Measurements from ENCODE around the gene ARF4.
A peak's percentile ranks its signal among the peaks of the same experiment; 100 is the strongest.

The ARF4 gene

DNA sequence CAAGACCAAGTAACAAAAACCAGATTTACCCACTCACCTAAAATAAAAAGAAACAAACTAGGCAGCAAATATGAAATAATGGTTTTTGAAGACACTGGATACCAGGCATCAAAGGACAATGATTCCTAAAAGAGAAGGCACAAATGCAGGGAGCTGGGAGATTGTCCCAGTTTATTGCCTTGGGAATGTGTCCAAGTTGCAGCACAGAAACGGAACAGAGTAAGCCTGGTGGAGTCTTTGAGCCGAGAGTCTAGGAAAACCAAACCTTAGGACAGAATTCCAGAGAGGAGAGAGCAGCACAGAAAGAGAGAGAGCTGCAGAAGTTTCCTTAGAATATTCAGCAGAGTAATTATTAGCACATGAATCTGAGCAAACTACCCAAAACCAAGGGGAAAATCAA lies 7.8 kb upstream of the ARF4 start:
- no peaks in the 10 kb centered on the region for H3K4me1 ChIP-seq (ENCODE audit: insufficient read depth, low read length)
- no peak overlapping the region for H3K4me3 ChIP-seq (ENCODE audit: low read length)
- H3K27me3 ChIP-seq (ENCODE audit: insufficient read depth, low read length): no peaks in the 10 kb centered on the region
- WGBS: 84% methylated on average over 2 of the region's 2 CpGs
- no peak overlapping the region for H3K27ac ChIP-seq (ENCODE audit: low read depth, low read length)
- 0 out of 2 replicates have a peak, but pooled peaks cover 2% of the 10 kb centered on the region for H3K36me3 ChIP-seq (ENCODE audit: insufficient read depth, low read length)
- H3K9me3 ChIP-seq (ENCODE audit: insufficient read depth, low read depth, low read length): no peaks in the 10 kb centered on the region
- no peak overlapping the region for H3K9ac ChIP-seq (ENCODE audit: low read depth, low read length)

- no peak overlapping the region for H3K4me3 ChIP-seq (ENCODE audit: low read length)
- no peaks in the 10 kb centered on the region for H3K27me3 ChIP-seq (ENCODE audit: insufficient read depth, low read length)
- H3K27ac ChIP-seq (ENCODE audit: low read depth, low read length): no peak overlapping the region
- H3K36me3 ChIP-seq (ENCODE audit: insufficient read depth, low read length): peaks cover 5% of the 10 kb centered on the region; the same call in 1 of the 2 replicates
- H3K9me3 ChIP-seq (ENCODE audit: insufficient read depth, low read depth, low read length): no peaks in the 10 kb centered on the region
- H3K9ac ChIP-seq (ENCODE audit: low read depth, low read length): no peak overlapping the region
- peaks cover 12% of the 10 kb centered on the region for H3K4me1 ChIP-seq (ENCODE audit: insufficient read depth, low read length)
- 95% methylated on average over 2 of the region's 2 CpGs for WGBS
These were observed 3.1 kb upstream of the ARF4 start for GRCh38 chr3:57600195-57600594.

GRCh38 chr3:57598765-57599360 lies 1.7 kb upstream of the ARF4 start:
- WGBS: 70% methylated on average over 5 of the region's 5 CpGs
- peaks cover 16% of the 10 kb centered on the region for H3K4me1 ChIP-seq (ENCODE audit: insufficient read depth, low read length)
- H3K27ac ChIP-seq (ENCODE audit: low read depth, low read length): peak overlapping the region; percentile 56

GRCh38 chr3:57596495-57597126 lies 533 bp downstream of the ARF4 start:
- peak overlapping the region; percentile 98 for H3K9ac ChIP-seq (ENCODE audit: low read depth, low read length)
- peaks cover 28% of the 10 kb centered on the region for H3K36me3 ChIP-seq (ENCODE audit: insufficient read depth, low read length)
- H3K9me3 ChIP-seq (ENCODE audit: insufficient read depth, low read depth, low read length): no peaks in the 10 kb centered on the region
- peak overlapping the region; percentile 99 for H3K27ac ChIP-seq (ENCODE audit: low read depth, low read length)
- H3K4me3 ChIP-seq (ENCODE audit: low read length): peak overlapping the region; percentile 88
- H3K27me3 ChIP-seq (ENCODE audit: insufficient read depth, low read length): no peaks in the 10 kb centered on the region
- peaks cover 16% of the 10 kb centered on the region for H3K4me1 ChIP-seq (ENCODE audit: insufficient read depth, low read length)
- under 1% methylated on average over 31 of the region's 31 CpGs for WGBS

More at GRCh38 chr3:57598765-57599360, 1.7 kb upstream of the ARF4 start:
- H3K36me3 ChIP-seq (ENCODE audit: insufficient read depth, low read length): peaks cover 16% of the 10 kb centered on the region; the same call in 1 of the 2 replicates
- H3K4me3 ChIP-seq (ENCODE audit: low read length): peak overlapping the region; percentile 76
- peak overlapping the region; percentile 78 for H3K9ac ChIP-seq (ENCODE audit: low read depth, low read length)
- H3K27me3 ChIP-seq (ENCODE audit: insufficient read depth, low read length): no peaks in the 10 kb centered on the region
- H3K9me3 ChIP-seq (ENCODE audit: insufficient read depth, low read depth, low read length): no peaks in the 10 kb centered on the region

- Histone ChIP-seq H3K36me3 (ENCODE audit: insufficient read depth, low read length) (peaks cover 34% of the 10 kb centered on the region), H3K27ac (ENCODE audit: low read depth, low read length) (no peak overlapping the region), H3K9me3 (ENCODE audit: insufficient read depth, low read depth, low read length) (no peaks in the 10 kb centered on the region), H3K4me1 (ENCODE audit: insufficient read depth, low read length) (peaks cover 16% of the 10 kb centered on the region), H3K9ac (ENCODE audit: low read depth, low read length) (no peak overlapping the region), H3K27me3 (ENCODE audit: insufficient read depth, low read length) (no peaks in the 10 kb centered on the region), H3K4me3 (ENCODE audit: low read length) (peak overlapping the region; percentile 88; the same call in 1 of the 2 replicates)
- 97% methylated on average over 4 of the region's 5 CpGs for WGBS
These were observed 2.6 kb downstream of the ARF4 start for GRCh38 chr3:57594576-57594975.

DNA sequence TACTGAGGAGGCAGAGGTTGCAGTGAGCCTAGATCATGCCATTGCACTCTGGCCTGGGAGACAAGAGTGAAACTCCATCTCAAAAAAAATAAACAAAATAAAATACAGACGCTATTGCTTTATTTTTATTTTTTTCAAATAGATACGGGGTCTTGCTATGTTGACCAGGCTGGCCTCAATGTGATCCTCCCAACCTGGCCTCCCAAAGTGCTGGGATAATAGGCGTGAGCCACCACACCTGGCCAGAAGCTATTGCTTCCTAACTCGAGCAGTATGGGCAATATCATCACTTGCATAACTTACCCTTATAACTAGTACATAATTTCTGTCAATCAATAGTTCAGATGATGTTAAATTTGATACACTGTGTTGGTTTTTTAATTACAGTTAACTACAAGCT lies 3.0 kb downstream of the ARF4 start:
- Histone ChIP-seq H3K4me3 (ENCODE audit: low read length) (0 out of 2 replicates have a peak overlapping the region, but pooled peaks have one; percentile 88), H3K27ac (ENCODE audit: low read depth, low read length) (no peak overlapping the region), H3K9ac (ENCODE audit: low read depth, low read length) (no peak overlapping the region), H3K4me1 (ENCODE audit: insufficient read depth, low read length) (peaks cover 13% of the 10 kb centered on the region), H3K9me3 (ENCODE audit: insufficient read depth, low read depth, low read length) (no peaks in the 10 kb centered on the region), H3K27me3 (ENCODE audit: insufficient read depth, low read length) (no peaks in the 10 kb centered on the region), H3K36me3 (ENCODE audit: insufficient read depth, low read length) (peaks cover 34% of the 10 kb centered on the region)
- 96% methylated on average over 4 of the region's 4 CpGs for WGBS

DNA sequence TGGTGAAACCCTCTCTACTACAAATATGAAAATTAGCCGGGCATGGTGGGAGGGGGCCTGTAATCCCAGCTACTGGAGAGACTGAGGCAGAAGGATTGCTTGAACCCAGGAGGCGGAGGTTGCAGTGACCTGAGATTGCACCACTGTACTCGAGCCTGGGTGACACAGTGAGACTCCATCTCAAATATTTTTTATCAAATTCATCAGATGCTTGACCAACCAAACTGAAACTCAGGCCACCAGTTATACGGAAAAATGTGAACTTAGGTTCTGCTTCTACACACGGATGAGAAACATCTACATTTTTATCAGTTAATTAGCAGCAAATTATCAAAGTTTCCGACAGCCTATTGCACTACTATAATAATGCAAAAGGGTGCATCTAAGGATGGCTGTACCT lies 4.8 kb downstream of the ARF4 start:
- no peak overlapping the region for H3K27ac ChIP-seq (ENCODE audit: low read depth, low read length)

DNA sequence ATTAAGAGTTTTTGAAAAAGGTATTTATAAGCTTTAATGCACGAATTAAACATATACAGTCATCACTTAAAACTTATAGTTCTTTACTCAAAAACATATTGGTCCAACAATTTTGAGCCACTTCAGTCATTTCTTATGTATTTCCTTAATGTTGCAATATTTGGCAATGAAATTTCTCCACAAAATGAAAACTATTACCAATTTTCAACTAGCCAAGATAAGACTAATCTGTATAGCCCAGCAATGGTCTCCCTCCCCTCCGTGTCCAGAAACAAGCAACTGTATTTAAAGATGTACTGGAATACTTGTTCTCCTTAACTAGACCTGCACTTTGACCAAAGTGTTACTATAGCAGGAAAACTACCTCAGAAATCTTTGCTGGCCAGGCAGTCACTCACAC lies 9.2 kb downstream of the ARF4 start:
- 100% methylated on average over 1 of the region's 2 CpGs for WGBS
- Histone ChIP-seq H3K27me3 (ENCODE audit: insufficient read depth, low read length) (no peaks in the 10 kb centered on the region), H3K9me3 (ENCODE audit: insufficient read depth, low read depth, low read length) (no peaks in the 10 kb centered on the region), H3K27ac (ENCODE audit: low read depth, low read length) (no peak overlapping the region), H3K36me3 (ENCODE audit: insufficient read depth, low read length) (peaks cover 37% of the 10 kb centered on the region), H3K9ac (ENCODE audit: low read depth, low read length) (no peak overlapping the region), H3K4me3 (ENCODE audit: low read length) (no peak overlapping the region), H3K4me1 (ENCODE audit: insufficient read depth, low read length) (no peaks in the 10 kb centered on the region)

More for the DNA sequence above, 4.8 kb downstream of the ARF4 start:
- Histone ChIP-seq H3K27me3 (ENCODE audit: insufficient read depth, low read length) (no peaks in the 10 kb centered on the region), H3K4me3 (ENCODE audit: low read length) (no peak overlapping the region), H3K9me3 (ENCODE audit: insufficient read depth, low read depth, low read length) (no peaks in the 10 kb centered on the region), H3K9ac (ENCODE audit: low read depth, low read length) (no peak overlapping the region), H3K36me3 (ENCODE audit: insufficient read depth, low read length) (peaks cover 39% of the 10 kb centered on the region), H3K4me1 (ENCODE audit: insufficient read depth, low read length) (peaks cover 7% of the 10 kb centered on the region; the same call in 1 of the 2 replicates)
- 80% methylated on average over 6 of the region's 6 CpGs for whole genome bisulfite sequencing

GRCh38 chr3:57586778-57587177 lies 10.4 kb downstream of the ARF4 start:
- no peak overlapping the region for H3K27ac ChIP-seq (ENCODE audit: low read depth, low read length)
- H3K9me3 ChIP-seq (ENCODE audit: insufficient read depth, low read depth, low read length): no peaks in the 10 kb centered on the region
- WGBS: 80% methylated on average over 6 of the region's 6 CpGs
- no peaks in the 10 kb centered on the region for H3K27me3 ChIP-seq (ENCODE audit: insufficient read depth, low read length)
- peaks cover 38% of the 10 kb centered on the region for H3K36me3 ChIP-seq (ENCODE audit: insufficient read depth, low read length)
- no peaks in the 10 kb centered on the region for H3K4me1 ChIP-seq (ENCODE audit: insufficient read depth, low read length)
- H3K9ac ChIP-seq (ENCODE audit: low read depth, low read length): no peak overlapping the region
- H3K4me3 ChIP-seq (ENCODE audit: low read length): no peak overlapping the region

DNA sequence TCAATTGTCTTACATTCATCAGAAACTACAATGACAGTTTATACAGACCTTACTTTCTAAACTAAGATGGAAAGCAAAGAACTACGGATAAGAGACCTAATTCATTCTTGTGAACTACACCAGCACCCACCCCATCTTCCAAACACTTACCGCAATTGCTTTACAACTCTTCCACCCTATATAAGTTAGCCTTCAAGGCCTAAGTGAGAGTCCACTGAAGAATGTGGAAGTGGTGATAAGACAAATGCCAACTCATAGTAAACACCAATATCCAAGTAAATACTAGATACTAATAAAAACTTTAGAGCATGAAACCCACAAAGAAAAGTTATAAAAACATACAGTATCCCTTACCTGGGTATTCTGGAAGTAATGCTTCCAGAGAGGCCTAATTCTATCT lies 13.6 kb downstream of the ARF4 start:
- WGBS: 96% methylated on average over 2 of the region's 2 CpGs
- Histone ChIP-seq H3K4me3 (ENCODE audit: low read length) (no peak overlapping the region), H3K9ac (ENCODE audit: low read depth, low read length) (no peak overlapping the region), H3K27me3 (ENCODE audit: insufficient read depth, low read length) (no peaks in the 10 kb centered on the region), H3K36me3 (ENCODE audit: insufficient read depth, low read length) (peaks cover 62% of the 10 kb centered on the region), H3K27ac (ENCODE audit: low read depth, low read length) (no peak overlapping the region), H3K4me1 (ENCODE audit: insufficient read depth, low read length) (no peaks in the 10 kb centered on the region), H3K9me3 (ENCODE audit: insufficient read depth, low read depth, low read length) (no peaks in the 10 kb centered on the region)

DNA sequence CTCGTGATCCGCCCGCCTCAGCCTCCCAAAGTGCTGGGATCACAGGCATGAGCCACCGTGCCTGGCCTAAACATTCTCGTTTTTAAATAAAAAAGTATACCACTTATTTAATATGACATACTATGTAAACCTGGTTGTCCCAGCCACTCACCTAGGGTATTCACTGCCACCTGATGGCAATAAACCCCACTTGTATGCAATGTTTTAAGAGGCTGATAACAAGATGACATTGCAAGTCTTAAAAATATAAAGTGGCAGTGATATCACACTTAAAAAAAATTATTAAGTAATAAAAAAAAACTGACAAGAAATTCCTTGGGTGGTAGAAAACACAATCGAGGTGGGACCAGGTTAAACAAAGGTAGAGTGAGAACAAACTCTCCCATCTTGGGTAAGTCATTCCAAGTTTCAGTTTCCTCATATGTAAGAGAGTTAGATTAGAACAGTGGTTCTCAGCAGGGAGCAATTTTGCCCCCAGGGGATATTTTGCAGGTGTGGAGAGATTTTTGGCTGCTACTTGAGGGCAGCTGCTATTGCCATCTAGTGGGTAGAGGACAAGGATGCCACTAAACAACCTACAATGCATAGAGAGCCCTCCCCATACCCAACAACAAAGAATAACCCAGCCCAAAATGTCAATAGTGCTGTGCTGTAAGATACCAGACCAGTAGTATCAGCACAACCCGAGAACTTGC lies 14.5 kb downstream of the ARF4 start:
- 98% methylated on average over 7 of the region's 7 CpGs for WGBS
- H3K27ac ChIP-seq (ENCODE audit: low read depth, low read length): no peak overlapping the region
- no peak overlapping the region for H3K9ac ChIP-seq (ENCODE audit: low read depth, low read length)
- peaks cover 70% of the 10 kb centered on the region for H3K36me3 ChIP-seq (ENCODE audit: insufficient read depth, low read length)
- no peaks in the 10 kb centered on the region for H3K4me1 ChIP-seq (ENCODE audit: insufficient read depth, low read length)
- H3K27me3 ChIP-seq (ENCODE audit: insufficient read depth, low read length): no peaks in the 10 kb centered on the region
- no peaks in the 10 kb centered on the region for H3K9me3 ChIP-seq (ENCODE audit: insufficient read depth, low read depth, low read length)
- no peak overlapping the region for H3K4me3 ChIP-seq (ENCODE audit: low read length)
